GM19467 (cell line): ENCODE data around the gene HSPA12A.

Experiments
- ATAC-seq: cut with Tn5 transposase; IDR thresholded peaks from one replicate; pipeline ENCODE4 v1.9.1; 2021; ENCODE audit warnings: mild to moderate bottlenecking, moderate library complexity; ENCODE audit not compliant: unreplicated experiment

HSPA12A gene

DNA sequence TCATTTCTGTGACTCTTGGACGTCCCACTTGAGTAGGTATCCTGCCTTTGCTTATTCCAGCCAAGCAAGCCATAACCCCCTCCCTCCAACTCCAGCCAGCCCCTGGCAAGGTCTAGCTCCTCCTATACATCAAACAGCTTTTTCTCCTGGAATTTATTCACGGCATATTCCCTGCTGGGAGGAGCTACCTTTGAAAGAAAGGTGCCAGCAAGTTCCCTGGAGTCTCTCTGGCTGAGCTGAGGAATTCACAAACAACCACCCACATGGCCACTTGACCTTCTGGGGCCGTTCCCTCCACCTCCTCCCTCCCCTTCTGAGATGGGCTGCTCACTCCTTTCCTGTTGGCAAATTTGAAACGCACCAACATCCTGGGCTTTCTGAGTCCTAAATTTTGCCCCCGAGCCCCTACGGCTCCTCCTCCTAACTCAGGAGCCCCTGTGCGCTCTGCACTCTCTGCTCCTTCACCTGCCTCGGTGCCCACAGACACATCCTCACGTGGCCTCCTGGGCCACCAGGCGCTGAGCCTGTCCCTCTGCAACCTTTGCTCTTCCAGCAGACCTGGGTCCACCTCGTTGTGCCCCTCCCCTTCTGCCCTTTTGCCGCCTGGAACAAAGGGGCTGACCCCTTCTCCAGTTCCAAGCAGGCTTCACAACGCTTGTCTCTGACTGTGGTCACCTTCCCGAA, 48.0 kb downstream of the HSPA12A start:
- no peak for ATAC-seq

DNA sequence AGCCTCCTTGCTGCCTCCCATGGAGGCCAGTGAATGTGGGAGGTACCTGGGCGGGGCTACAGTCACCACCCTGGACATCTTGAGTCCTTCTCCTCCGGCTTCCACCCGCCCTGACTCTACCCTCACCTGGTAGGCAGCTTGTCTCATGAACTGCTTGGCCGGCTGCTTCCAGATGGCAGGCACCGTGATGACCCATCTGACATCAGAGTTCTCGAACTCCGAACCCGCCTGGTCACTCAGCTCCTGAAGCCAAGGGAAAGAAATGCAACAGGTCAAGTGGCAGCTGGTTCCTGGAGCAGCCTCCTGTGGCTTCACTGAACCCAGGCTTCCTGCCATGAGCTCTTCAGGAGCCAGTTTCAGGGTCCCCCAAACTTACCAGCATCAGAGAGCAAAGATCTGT, 50.1 kb downstream of the HSPA12A start:
- ATAC-seq: no peak

DNA sequence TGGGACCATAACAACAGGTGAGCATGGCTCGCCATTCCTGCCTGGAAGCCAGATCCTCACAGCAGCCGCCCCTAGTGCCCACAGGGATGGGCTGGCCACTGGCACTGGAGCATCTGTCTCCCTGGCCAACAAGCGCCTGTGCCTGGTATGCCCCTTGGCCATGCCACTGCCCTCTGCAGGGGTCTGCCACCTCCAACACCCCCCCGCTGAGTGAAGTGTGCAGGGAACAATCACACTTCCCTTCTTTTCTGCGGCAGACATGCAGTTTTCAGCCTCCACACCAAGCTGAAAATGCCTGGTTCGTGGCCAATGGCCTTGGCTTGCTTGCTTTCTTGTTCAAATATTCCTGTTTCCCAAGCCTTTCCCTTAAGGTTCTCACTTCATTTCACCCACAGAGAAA, 50.7 kb downstream of the HSPA12A start:
- no peak for ATAC-seq

DNA sequence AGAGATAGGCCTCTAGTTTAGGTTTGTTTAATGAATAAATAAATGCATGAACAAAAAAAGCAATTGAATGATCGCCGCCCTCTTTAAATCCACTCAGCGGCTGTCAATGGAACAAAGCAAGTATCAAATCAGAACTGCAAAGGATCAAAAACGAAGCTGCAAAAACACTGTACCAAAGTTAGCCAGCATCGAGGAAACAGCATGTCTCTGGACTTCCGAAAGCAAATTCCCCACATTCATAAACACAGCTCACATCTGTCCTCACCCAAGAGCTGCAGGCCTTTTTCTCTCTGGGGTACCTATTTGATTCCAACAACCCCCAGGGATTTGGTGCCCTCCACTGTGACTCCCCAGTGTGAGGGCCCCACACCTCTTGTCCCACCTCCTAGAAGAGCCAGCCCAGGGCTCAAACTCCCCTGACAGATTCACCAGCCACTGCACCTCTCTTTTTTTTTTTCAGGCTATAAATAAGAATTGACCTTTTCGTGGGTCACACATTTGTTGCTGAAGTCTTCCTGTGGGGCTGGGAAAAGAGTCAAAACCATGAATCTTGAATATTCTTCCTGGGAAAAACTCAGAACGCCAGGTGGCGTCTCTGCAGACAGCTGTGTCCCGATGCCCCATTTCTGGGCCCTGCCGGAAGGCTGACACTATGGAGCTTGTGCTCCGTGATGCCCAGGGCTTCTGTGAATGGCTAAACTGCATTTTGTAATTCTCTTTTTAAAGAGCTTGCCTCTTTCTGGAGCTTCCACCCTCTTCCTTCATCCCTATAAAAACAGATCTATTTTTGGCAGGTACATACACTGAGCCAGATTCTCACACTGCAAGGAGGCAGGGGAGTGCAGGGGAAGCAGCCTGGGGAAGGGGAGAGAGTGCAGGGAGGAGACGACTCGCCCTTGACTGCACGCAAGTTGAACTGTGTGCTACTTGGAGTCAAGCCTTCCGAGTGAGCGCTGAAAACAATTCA, 51.7 kb downstream of the HSPA12A start:
- ATAC-seq: no peak

DNA sequence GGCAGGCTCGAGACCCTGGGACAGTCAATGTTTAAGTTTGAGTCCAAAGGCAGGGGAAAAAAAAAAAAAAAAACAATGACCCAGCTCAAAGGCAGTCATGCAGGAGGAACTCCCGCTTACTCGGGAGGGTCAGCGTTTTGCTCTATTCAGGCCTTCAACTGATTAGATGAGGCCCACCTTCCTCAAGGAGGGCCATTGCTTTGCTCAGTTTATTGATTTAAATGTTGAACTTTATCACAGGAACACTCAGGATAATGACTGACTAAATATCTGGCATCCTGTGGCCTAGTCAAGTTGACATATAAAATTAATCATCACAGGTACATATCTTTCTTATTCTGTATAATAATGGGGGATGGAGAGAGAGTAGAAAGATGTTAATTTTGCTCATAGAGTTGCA, 52.6 kb downstream of the HSPA12A start:
- no peak for ATAC-seq

DNA sequence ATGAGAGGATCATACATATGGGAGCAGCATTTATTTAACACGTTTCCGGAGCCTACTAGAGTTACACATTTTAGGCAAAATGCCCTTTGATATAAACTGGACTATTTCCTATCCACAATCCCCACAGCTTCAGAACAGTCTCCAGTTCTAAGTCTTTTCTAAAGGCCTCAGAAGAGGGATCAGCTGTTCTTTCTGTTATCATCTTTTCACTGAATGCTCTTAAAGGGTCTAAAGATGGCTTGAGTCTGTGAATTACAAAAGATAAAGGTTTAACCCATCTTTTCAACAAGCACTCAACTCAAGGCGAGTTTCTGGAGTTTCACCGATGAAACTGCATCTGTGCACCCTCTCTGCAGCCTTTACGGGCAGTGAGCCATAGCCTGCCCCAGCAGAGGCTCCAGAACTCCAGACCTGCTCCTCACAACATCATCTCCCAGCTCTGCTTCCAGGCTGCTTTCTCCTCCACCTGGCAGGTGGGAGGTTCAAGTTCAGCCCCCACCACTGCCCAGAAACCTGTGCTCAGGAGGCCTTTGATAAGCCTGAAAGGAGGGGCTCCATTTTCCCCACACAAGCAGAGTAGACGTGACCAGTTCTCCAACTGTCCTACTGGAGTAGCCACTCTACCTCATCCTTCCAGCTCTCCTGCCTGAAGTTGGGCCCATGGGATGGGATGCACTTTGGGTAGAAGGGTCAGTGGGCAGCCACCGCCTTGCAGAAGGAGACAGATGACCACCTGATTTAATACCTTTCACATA, 53.4 kb downstream of the HSPA12A start:
- ATAC-seq: no peak

DNA sequence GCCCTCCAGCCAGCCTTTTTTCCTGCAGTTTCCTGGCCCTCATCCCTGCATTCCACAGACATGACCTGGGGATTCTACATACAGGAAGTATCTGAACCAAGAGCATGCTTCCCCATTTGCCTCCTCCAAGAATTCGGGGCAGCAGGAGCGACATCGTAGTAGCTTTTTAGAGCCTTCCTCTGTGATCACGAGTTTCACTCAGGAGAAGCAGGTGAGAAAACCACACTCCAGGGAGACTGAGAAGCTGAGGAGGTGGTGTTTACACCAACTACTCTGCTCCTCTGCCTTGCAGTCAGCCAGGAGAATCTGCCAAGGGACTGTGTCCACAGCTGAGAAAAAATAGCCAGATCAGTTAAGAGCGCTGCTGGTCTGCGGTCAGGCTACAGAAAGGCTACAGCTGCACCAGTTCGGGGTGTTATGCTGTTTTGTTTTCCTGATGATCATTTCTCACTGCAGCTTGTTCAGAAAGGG, 54.1 kb downstream of the HSPA12A start:
- no peak for ATAC-seq

DNA sequence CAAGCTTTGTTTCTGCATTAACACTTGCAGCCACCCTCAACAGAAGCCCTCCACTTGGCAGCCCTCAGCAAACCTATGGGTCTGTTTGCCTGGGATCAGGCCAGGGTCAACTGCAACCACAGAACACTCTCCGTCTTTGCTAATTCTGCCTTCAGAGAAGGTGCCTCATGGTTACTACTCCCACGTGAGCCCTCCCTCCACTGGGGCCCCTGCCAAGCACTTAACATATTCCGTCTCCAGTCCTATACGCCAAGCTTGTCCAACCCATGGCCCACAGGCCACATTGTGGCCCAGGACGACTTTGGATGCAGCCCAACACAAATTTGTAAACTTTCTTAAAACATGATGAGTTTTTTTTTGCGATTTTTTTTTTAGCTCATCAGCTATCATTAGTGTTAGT, 54.7 kb downstream of the HSPA12A start:
- ATAC-seq: no peak

DNA sequence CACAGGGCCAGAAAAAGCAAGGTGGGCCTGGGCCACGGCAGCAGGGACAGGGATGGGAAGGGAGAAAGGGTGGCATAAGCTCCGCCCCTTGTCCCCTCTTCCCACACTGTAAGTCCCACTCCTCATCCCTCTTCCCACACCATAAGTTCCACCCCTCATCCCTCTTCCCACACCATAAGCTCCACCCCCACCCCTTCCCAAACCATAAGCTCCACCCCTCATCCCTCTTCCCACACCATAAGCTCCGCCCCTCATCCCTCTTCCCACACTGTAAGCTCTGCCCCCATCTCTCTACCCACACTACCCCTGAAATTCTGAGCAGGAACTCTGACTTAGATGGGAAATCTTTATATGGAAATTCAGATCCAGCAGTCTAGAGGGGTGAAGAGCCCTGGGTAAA, 55.7 kb downstream of the HSPA12A start:
- ATAC-seq: no peak

DNA sequence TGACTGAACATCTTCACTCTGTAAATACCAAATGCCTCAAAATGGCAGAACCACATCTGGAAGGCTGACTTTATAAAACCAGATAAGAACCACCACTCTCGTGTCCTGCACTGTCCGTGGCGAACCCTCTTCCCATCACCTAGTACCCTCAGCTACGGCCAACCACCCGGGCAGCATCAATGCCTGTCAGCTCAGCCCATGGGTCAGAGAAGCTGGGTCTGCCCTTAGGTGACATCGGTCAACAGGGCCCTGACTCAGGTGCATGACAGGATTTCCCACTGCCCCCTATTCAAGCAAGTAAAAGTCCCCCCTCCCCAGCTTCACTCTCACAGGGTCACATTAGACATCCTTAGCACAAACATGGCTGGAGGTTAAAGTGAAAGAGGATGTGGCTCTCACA, 56.6 kb downstream of the HSPA12A start:
- no peak for ATAC-seq

DNA sequence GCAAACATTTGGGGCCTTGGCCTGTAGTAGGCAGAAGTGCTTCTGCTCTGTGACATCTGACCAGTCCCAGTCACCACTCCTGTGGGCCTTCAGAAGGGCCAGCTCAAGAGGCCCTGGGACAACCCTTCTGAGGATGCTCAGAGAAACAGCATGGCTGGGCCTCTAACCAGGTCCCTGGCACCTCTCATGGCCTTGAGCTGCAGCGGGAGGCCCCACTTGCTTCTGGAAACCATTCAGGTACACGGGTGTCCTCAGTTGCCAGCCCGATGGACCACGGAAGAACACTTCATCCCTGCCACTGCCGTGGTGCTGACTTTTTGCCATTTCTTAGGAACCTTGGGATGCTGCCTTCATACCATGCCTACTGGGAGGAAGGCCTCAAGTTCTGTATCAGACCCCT, 57.6 kb downstream of the HSPA12A start:
- ATAC-seq: no peak

DNA sequence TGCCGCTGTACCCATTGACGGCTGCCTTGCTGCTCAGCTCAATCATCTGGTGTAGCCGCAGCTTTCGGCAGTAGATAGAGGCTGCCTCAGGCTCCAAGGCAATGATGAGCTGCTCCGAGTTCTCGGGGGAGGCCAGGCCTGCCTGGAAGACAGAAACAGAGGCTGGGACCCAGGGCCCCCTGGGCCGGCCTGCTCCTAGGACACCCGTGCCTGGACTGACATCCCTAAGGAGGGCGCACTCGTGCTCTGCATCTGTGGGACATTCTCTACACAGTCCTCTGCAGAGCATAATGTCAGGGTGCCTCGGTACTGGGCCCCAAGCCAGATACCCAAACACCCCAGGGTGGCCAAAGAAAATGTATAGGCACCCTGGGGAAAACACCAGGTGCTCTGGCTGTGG, 58.5 kb downstream of the HSPA12A start:
- ATAC-seq: no peak

DNA sequence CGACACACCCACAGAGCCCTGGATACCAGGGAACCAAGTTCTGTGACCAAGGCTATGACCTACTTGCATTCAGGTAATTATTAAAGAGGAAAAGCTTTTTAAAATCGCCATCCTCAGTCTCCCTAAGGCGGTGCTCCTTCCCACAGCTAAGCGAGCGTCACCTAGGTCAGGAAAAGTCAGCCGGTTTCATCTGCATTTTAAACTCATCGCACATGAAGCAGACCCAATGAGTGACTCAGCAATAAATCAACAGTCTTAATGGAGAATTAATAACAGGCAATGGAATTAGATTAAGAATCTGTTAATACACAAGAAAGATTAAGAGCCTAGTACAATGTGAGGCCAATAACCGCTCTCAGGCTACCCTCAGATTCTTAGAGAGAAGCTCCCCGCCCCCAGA, 59.2 kb downstream of the HSPA12A start:
- no peak for ATAC-seq

DNA sequence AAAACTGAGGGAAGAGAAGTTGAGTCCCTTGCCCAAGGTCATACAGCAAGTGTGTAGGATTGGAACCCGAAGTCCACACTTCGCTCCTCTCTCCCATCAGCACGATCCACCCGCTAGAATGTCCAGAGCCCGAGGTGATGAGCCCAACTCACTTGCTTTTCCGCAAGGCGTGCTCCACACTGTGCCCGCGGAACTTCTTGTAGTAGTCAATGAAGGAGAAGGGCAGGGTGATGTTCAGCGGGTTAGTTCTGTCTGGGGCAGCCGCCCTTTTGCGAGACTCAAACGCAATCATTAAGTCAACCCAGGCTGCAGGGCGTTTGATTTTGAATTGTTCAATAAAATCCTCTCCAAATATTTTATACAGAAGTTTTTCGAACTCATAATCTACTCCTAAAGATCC, 63.0 kb downstream of the HSPA12A start:
- no peak for ATAC-seq

DNA sequence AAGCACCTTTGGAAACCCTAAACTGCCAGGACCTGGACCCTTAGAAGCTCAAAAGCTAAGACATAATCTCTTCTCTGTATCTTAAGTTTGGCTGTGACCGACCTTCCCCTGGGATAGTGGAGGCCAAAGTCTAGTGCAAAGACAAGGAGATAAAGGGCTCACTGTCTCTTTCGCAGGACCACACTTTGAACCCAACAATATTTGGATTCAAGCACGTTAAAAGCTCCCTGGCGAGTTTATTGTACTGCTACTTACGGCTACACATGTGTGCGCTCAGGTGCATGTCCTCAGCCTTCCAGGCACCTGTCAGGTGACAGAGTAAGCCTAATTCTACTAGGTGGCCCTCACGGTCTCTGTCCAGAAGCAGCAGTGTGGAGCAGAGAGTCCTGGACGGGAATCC, 65.7 kb downstream of the HSPA12A start:
- no peak for ATAC-seq

DNA sequence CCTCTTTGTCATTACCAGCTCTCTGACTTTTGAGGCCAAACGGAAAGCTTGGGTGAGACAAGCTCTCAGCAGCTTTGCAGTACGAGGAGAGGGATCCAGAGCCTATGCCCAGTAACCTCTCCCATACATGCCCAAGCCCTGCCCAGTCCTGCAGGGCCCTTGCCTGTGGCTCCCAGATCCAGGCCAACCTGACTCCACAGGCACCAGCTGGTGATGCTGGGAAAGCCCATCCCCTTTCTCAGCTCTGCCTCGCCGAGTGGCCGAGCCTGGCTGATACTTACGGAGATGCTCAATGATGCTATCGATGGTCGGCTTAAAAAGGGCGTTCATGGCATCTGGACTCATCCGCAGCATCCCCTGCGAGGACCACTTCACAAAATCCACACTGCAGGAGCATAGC, 66.2 kb downstream of the HSPA12A start:
- no peak for ATAC-seq

DNA sequence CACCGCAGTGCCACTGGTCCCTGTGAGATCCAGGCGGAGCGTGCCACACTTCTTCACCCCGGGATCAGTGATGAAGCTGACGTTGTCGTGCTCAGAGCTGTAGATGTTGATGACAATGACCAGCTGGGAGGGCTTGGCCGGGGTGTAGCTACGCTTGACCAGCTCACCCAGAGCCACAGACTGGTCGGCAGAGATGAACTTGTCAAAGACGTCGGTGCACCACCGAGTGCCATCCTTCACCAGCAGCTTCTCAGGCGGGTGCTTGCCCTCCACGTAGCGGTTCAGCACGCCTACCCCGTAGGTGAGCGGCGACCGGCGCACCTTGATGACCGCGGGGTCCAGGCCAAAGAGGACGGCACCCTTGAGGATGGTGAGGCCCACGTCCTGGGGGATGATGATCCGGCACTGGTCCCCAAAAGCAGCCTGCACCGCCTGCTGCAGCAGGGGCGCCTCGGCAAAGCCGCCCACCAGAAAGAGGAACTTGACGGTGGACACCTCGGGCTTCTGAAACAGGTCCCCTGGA, 67.4 kb downstream of the HSPA12A start:
- ATAC-seq: no peak

DNA sequence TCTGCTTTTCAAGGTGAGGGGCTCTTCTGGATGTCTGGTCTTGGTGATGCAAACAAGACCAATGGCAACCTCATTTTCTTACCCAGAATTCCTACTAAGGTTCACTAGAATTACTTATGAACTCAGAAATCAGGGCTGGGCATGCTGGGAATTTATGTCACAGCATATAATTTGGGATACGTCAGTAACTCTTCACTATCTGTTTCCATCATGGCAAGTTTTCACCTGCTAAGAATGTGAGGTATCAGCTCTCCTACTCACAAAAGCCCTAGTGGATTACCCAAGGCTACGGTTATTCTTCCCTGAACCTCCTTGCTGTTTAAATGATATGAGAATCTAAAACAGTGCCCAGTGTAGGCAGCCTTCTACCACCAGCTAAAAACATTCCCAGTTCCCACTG, 68.5 kb downstream of the HSPA12A start:
- ATAC-seq: no peak

DNA sequence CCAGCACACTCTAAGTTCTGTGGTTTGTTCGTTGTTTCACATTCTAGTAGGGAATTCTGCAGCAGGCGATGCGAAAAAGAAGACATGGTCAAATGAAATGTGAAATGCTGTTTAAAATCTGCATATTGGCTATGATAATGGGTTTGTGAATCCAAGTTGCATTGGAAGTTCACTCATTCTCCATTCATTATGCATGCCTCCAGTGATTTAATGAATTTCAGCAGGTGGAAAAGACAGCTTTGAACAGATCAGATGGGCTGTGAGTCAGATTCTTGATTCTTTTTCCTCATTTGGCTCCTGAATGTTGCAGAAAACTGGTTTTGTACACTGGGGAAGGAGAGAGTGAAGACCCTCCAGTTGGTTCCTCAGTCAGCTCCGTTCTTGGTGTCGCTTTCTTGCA, 69.5 kb downstream of the HSPA12A start:
- no peak for ATAC-seq

DNA sequence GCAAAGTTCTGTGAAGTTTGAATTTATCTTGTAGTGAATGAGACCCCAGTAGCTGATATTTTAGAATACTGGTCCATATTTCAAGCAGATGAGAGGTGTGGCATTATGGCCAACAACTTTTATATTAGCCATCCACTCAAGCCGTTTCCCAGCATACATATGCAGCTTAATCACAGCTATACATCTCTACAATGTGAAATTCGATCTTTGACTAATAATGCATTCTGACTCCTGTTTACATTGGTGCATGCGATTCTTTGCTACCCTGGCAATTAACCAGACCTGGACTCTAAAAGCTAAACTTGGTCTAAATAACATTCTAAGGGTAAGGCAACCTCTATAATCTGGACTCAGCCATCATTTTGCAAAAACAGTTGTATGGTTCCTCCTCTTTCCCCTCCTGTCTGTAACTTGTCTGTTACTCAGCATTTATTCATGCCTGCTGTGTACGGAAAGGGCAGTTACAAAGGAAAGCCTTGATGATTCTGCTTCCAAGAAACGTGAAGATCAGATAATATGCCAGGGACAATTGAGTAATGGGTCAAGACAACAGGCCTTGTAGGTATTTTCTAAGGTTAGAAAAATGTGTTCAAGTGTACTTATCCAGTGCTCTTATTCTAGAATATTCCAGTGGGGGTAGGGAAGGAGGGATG, 71.0 kb downstream of the HSPA12A start:
- ATAC-seq: no peak

DNA sequence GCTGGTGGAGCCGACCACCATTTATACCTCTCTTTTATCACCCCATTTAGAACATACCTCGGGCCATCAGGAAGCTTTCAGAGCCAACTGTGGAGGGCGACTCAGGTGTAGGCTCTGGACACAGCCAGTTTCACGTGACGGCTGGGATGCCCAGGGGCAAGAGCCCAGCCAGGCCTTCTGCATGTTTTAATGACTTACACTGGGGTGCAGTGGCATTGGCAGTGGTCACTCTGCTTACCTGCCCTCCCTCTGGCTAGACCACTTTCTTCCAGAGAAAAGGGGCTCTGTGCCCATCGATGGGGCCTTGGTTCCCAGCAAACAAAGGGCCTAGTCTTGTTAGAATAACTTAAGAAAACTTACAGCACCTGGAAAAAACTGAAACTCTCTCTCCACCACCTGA, 71.7 kb downstream of the HSPA12A start:
- ATAC-seq: no peak
